Astrocyte (in vitro differentiated cells and primary cell): ENCODE data around the gene NFAT5. TPM values are rescaled to one million over a fixed set of nuclear protein-coding genes. Genes with fewer than 3 reads are reported as not detected.
"Not testable (repeated sequence)": the region's sequence is repeated elsewhere in the genome, so short reads cannot be mapped to it uniquely, and the experiment has no call there.

Experiments used
- DNase-seq: peaks from one replicate; pipeline ENCODE4 v3.0.0-alpha.2; 2010; ENCODE audit warnings: low read depth
- FAIRE-seq: peaks from 2 replicates; lab custom pipeline; 2011; peaks lifted over from hg19 to GRCh38; lab: Jason Lieb, UNC
- H2AFZ ChIP-seq: 2 replicates; pipeline ENCODE4 v1.6.0; 2012; ENCODE audit warnings: low read depth, low read length, inconsistent platforms
- H3K27ac ChIP-seq: 2 replicates; pipeline ENCODE4 v1.5.1; 2011; ENCODE audit warnings: low read depth, low read length, inconsistent platforms
- H3K27me3 ChIP-seq: 2 replicates; pipeline ENCODE4 v1.6.0; 2011; ENCODE audit warnings: low read length, inconsistent platforms; ENCODE audit not compliant: insufficient read depth
- H3K36me3 ChIP-seq: 2 replicates; pipeline ENCODE4 v1.5.1; 2011; ENCODE audit warnings: low read length, inconsistent platforms; ENCODE audit not compliant: insufficient read depth
- H3K4me1 ChIP-seq: 2 replicates; pipeline ENCODE4 v1.5.1; 2011; ENCODE audit warnings: low read length, inconsistent platforms; ENCODE audit not compliant: insufficient read depth
- H3K4me2 ChIP-seq: 2 replicates; pipeline ENCODE4 v1.6.0; 2012; ENCODE audit warnings: low read length, inconsistent platforms
- H3K4me3 ChIP-seq: 2 replicates; pipeline ENCODE4 v1.5.1; 2011; ENCODE audit warnings: low read depth, mild to moderate bottlenecking, low read length, inconsistent platforms; ENCODE audit not compliant: insufficient read depth
- H3K79me2 ChIP-seq: 2 replicates; pipeline ENCODE4 v1.6.0; 2012; ENCODE audit warnings: mild to moderate bottlenecking, low read length, inconsistent platforms; ENCODE audit not compliant: insufficient read depth
- H3K9ac ChIP-seq: 2 replicates; pipeline ENCODE4 v1.6.0; 2012; ENCODE audit warnings: mild to moderate bottlenecking, low read length, inconsistent platforms
- H3K9me3 ChIP-seq: 2 replicates; pipeline ENCODE4 v1.5.1; 2012; ENCODE audit warnings: low read depth, mild to moderate bottlenecking, low read length, inconsistent platforms; ENCODE audit not compliant: insufficient read depth
- H4K20me1 ChIP-seq: 2 replicates; pipeline ENCODE4 v1.6.0; 2012; ENCODE audit warnings: low read length, inconsistent platforms; ENCODE audit not compliant: insufficient read depth
- H3K27ac Mint-ChIP-seq: one replicate; pipeline ENCODE4 v1.8.0; 2021; ENCODE audit warnings: mild to moderate bottlenecking, mixed read lengths; ENCODE audit not compliant: unreplicated experiment
- H3K27me3 Mint-ChIP-seq: one replicate; pipeline ENCODE4 v1.8.0; 2021; ENCODE audit warnings: low read depth, mixed read lengths; ENCODE audit not compliant: unreplicated experiment
- H3K36me3 Mint-ChIP-seq: one replicate; pipeline ENCODE4 v1.8.0; 2021; ENCODE audit warnings: low read depth, mixed read lengths; ENCODE audit not compliant: unreplicated experiment
- H3K4me1 Mint-ChIP-seq: one replicate; pipeline ENCODE4 v1.8.0; 2021; ENCODE audit warnings: low read depth, mixed read lengths; ENCODE audit not compliant: unreplicated experiment
- H3K4me3 Mint-ChIP-seq: one replicate; pipeline ENCODE4 v1.8.0; 2021; ENCODE audit warnings: mild to moderate bottlenecking, moderate library complexity, mixed read lengths; ENCODE audit not compliant: unreplicated experiment
- H3K9me3 Mint-ChIP-seq: one replicate; pipeline ENCODE4 v1.8.0; 2021; ENCODE audit warnings: mild to moderate bottlenecking, mixed read lengths; ENCODE audit not compliant: unreplicated experiment
- EZH2 ChIP-seq: IDR thresholded peaks from 2 replicates; pipeline ENCODE4 v1.6.1; 2012; ENCODE audit warnings: mild to moderate bottlenecking, low read length, inconsistent platforms; ENCODE audit not compliant: insufficient read depth
- total RNA-seq: library from RNA; stranded (reverse); gene quantifications from 2 replicates; pipeline ENCODE4 v1.2.1, GENCODE V29; 2021
- TF ChIP-seq, protein P1 (sequence below): IDR thresholded peaks from 2 replicates; pipeline ENCODE4 v1.5.1; 2011; ENCODE audit warnings: low read depth, mild to moderate bottlenecking, inconsistent platforms, low read length, moderate library complexity; ENCODE audit not compliant: insufficient read depth

The NFAT5 gene
- total RNA-seq, 1 donor from 2014 or later, result 96.2 TPM

DNA sequence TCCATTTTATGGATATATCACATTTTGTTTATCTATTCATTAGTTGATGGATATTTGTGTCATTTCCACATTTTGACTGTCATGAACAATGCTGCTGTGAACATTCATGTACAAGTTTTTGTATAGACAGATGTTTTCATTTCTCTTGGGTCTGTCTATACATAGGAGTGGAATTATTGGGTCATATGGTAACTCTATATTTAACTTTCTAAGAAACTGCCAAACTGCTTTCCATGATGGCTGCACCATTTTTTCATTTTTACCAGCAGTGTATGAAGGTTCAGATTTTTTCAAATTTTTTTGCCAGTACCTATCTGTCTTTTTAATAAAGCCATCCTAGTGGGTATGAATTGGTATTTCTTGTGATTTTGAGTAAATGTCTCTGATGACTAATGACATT is 15.5 kb downstream of the NFAT5 start:
- peaks cover 87% of the 10 kb centered on the region for H4K20me1 ChIP-seq
- no peaks in the 10 kb centered on the region for H3K27me3 ChIP-seq
- FAIRE-seq, result no peak
- peaks cover 99% of the 10 kb centered on the region for H3K79me2 ChIP-seq
- Mint-ChIP-seq H3K9me3 (no peaks in the 10 kb centered on the region), H3K27ac (no peak overlapping the region), H3K4me1 (peaks cover 14% of the 10 kb centered on the region), H3K36me3 (peaks cover 5% of the 10 kb centered on the region), H3K27me3 (no peaks in the 10 kb centered on the region), H3K4me3 (no peak overlapping the region)
- no peak overlapping the region for H3K27ac ChIP-seq
- no peak for DNase-seq
- no peak overlapping the region for H3K4me2 ChIP-seq
- H3K9ac ChIP-seq, result no peak overlapping the region
- no peak overlapping the region for H3K4me3 ChIP-seq
- no peaks in the 10 kb centered on the region for H3K4me1 ChIP-seq
- TF ChIP-seq, protein P1, sequence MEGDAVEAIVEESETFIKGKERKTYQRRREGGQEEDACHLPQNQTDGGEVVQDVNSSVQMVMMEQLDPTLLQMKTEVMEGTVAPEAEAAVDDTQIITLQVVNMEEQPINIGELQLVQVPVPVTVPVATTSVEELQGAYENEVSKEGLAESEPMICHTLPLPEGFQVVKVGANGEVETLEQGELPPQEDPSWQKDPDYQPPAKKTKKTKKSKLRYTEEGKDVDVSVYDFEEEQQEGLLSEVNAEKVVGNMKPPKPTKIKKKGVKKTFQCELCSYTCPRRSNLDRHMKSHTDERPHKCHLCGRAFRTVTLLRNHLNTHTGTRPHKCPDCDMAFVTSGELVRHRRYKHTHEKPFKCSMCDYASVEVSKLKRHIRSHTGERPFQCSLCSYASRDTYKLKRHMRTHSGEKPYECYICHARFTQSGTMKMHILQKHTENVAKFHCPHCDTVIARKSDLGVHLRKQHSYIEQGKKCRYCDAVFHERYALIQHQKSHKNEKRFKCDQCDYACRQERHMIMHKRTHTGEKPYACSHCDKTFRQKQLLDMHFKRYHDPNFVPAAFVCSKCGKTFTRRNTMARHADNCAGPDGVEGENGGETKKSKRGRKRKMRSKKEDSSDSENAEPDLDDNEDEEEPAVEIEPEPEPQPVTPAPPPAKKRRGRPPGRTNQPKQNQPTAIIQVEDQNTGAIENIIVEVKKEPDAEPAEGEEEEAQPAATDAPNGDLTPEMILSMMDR, result no peak
- TF ChIP-seq EZH2, result no peak
- H3K36me3 ChIP-seq, result peaks cover 2% of the 10 kb centered on the region
- no peaks in the 10 kb centered on the region for H3K9me3 ChIP-seq
- no peak overlapping the region for H2AFZ ChIP-seq

DNA sequence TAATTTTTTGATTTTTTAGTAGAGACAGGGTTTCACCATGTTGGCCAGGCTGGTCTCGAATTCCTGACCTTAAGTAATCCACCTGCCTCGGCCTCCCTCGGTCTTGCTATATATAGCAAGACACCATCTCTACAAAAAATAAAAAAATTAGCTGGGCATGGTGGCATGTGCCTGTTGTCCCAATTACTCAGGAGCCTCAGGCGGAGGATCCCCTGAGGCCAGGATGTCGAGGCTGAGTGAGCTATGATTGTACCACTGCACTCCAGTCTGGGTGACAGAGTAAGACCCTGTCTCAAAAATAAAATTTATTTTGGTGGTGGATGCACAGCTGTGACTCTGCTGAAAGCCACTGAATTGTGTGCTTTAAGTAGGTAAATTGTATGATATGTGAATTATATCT is 18.7 kb downstream of the NFAT5 start:
- H3K4me2 ChIP-seq, DNase-seq, H3K27me3 Mint-ChIP-seq, H3K27ac ChIP-seq, H3K9me3 Mint-ChIP-seq, H3K27me3 ChIP-seq, H3K4me3 ChIP-seq, H3K9me3 ChIP-seq, H3K9ac ChIP-seq, H3K36me3 Mint-ChIP-seq, H3K4me3 Mint-ChIP-seq, H3K4me1 ChIP-seq, H2AFZ ChIP-seq, H3K27ac Mint-ChIP-seq, H3K36me3 ChIP-seq, FAIRE-seq: not testable (repeated sequence)
- H3K79me2 ChIP-seq, result peaks cover 98% of the 10 kb centered on the region
- peaks cover 90% of the 10 kb centered on the region for H4K20me1 ChIP-seq
- H3K4me1 Mint-ChIP-seq, result peaks cover 10% of the 10 kb centered on the region

DNA sequence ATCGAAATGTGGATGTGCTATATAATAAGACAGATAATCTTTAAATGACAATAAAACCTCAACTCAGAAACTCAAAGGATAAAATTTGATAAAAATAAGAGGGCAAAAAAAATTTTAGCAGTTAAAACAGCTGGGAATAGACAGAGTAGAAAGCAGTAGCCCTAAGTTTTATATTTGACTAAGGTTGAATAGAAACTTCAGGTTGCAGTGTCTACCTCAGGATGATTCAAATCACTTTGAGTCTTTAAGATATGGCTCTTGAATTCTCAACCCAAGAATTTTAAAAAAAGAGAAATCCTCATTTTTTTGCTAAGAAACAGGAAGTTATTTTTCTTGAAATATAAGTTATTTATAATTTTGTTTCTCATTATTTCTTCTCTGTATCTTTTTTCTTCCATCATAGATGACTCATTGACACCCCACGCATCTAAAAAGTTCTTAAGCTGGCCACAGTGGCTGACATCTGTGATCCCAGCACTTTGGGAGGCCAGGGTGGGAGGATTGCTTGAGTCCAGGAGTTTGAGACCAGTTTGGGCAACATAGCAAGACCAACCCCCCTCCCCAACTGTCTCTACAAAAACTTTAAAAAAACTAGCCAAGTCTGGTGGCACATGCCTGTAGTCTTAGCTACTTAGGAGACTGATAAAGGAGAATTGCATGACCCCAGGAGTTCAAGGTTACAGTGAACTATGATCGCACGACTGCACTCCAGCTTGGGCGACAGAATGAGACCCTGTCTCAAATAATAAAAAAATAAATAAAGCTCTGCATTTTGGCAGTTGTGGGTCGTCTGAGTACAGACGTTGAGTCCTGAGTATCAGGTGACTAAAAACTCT is 23.9 kb downstream of the NFAT5 start:
- H3K4me3 Mint-ChIP-seq, result no peak overlapping the region
- H3K36me3 Mint-ChIP-seq, result no peaks in the 10 kb centered on the region
- no peaks in the 10 kb centered on the region for H3K27me3 Mint-ChIP-seq
- no peak overlapping the region for H3K4me2 ChIP-seq
- peaks cover 24% of the 10 kb centered on the region for H3K4me1 Mint-ChIP-seq
- H4K20me1 ChIP-seq, result peaks cover 82% of the 10 kb centered on the region
- peaks cover 97% of the 10 kb centered on the region for H3K79me2 ChIP-seq
- no peak overlapping the region for H3K4me3 ChIP-seq
- FAIRE-seq (no peak), DNase-seq (no peak)
- H3K27me3 ChIP-seq, result no peaks in the 10 kb centered on the region
- H3K9ac ChIP-seq, result no peak overlapping the region
- TF ChIP-seq EZH2, result no peak
- TF ChIP-seq, protein P1, result no peak
- no peaks in the 10 kb centered on the region for H3K9me3 ChIP-seq
- peak overlapping the region; percentile 66 for H3K27ac Mint-ChIP-seq
- H3K4me1 ChIP-seq, result no peaks in the 10 kb centered on the region
- no peak overlapping the region for H3K27ac ChIP-seq
- no peaks in the 10 kb centered on the region for H3K36me3 ChIP-seq
- H2AFZ ChIP-seq, result no peak overlapping the region
- no peaks in the 10 kb centered on the region for H3K9me3 Mint-ChIP-seq
